Measurements from ENCODE around the gene C4BPB. TPM values are rescaled to one million over a fixed set of nuclear protein-coding genes. Genes with fewer than 3 reads are reported as not detected.

The C4BPB gene
- total and polyA plus RNA-seq, 2 of the 13 experiments (the other 11 are each of a cell fraction or from before 2014, with no cell fraction given) = 155 to 266 TPM

DNA sequence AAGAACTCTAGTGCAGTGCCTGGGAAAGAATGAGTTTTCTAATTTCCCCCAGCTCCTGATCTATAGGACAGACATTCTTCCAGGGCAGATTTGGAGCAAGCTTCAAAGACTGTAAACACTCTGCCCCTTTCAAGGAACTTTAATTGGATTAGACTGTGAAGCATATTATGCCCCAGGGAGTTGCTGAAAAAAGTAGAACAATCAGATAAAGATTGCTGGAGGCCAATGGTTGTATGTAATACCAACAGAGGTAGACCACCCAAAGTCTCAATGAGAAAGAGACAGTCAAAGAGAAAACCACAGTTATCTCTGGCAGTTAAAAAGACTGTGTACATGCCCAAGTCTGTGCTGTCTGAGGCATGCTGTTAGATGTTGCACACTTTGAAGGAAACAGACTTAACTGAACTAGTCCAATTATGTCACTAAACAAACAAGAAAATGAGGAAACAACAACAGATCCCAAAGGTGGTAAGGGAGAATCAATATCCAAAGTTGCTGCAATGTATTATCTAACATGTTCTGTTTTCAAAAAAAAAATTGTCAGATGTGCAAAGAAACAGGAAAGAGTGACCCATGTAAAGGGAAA is 39.8 kb downstream of the C4BPB start (continued):
- TF ChIP-seq AFF4 (CRISPR knock-in tag; IDR thresholded peaks at IDR 0.05) (no peak), TRIM24 (CRISPR knock-in tag; IDR thresholded peaks at IDR 0.05) (peak; percentile 71; the same call in 1 of the 2 replicates), ELF3 (CRISPR knock-in tag; IDR thresholded peaks at IDR 0.05) (peak; percentile 42; the same call in 1 of the 2 replicates), CREBL2 (CRISPR knock-in tag; IDR thresholded peaks at IDR 0.05; ENCODE audit: borderline replicate concordance) (no peak), MTF1 (CRISPR knock-in tag; IDR thresholded peaks at IDR 0.05) (no peak), MED13 (CRISPR knock-in tag; IDR thresholded peaks at IDR 0.05) (no peak), MEIS2 (CRISPR knock-in tag; IDR thresholded peaks at IDR 0.05) (no peak), ZNF775 (CRISPR knock-in tag; IDR thresholded peaks at IDR 0.05; ENCODE audit: borderline replicate concordance) (no peak), IKZF1 (IDR thresholded peaks at IDR 0.05) (no peak), ASH2L (IDR thresholded peaks at IDR 0.05; ENCODE audit: insufficient read length, low read depth, low read length) (no peak), SNAI1 (CRISPR knock-in tag; IDR thresholded peaks at IDR 0.05; ENCODE audit: borderline replicate concordance) (no peak), ZFP41 (CRISPR knock-in tag; IDR thresholded peaks at IDR 0.05; ENCODE audit: borderline replicate concordance) (no peak), CBX5 (CRISPR knock-in tag; IDR thresholded peaks at IDR 0.05; ENCODE audit: borderline replicate concordance) (no peak), ZNF878 (CRISPR knock-in tag; IDR thresholded peaks at IDR 0.05) (no peak), ARID2 (CRISPR knock-in tag; IDR thresholded peaks at IDR 0.05; ENCODE audit: borderline replicate concordance) (no peak), RXRB (CRISPR knock-in tag; IDR thresholded peaks at IDR 0.05; ENCODE audit: borderline replicate concordance) (no peak), ZMYM4 (CRISPR knock-in tag; IDR thresholded peaks at IDR 0.05) (no peak), ZNF788 (CRISPR knock-in tag; IDR thresholded peaks at IDR 0.05; ENCODE audit: borderline replicate concordance) (no peak), TOPORS (CRISPR knock-in tag; IDR thresholded peaks at IDR 0.05) (no peak), HNRNPUL1 (IDR thresholded peaks at IDR 0.05; ENCODE audit: low read depth, low read length) (no peak), ZFP36L1 (CRISPR knock-in tag; IDR thresholded peaks at IDR 0.05) (no peak)
- TF ChIP-seq, protein P1, sequence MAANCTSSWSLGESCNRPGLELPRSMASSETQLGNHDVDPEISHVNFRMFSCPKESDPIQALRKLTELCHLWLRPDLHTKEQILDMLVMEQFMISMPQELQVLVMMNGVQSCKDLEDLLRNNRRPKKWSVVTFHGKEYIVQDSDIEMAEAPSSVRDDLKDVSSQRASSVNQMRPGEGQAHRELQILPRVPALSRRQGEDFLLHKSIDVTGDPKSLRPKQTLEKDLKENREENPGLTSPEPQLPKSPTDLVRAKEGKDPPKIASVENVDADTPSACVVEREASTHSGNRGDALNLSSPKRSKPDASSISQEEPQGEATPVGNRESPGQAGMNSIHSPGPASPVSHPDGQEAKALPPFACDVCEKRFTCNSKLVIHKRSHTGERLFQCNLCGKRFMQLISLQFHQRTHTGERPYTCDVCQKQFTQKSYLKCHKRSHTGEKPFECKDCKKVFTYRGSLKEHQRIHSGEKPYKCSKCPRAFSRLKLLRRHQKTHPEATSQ (CRISPR knock-in tag; IDR thresholded peaks at IDR 0.05; ENCODE audit: borderline replicate concordance) = no peak
- TF ChIP-seq, protein P2, sequence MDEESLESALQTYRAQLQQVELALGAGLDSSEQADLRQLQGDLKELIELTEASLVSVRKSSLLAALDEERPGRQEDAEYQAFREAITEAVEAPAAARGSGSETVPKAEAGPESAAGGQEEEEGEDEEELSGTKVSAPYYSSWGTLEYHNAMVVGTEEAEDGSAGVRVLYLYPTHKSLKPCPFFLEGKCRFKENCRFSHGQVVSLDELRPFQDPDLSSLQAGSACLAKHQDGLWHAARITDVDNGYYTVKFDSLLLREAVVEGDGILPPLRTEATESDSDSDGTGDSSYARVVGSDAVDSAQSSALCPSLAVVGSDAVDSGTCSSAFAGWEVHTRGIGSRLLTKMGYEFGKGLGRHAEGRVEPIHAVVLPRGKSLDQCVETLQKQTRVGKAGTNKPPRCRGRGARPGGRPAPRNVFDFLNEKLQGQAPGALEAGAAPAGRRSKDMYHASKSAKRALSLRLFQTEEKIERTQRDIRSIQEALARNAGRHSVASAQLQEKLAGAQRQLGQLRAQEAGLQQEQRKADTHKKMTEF (CRISPR knock-in tag; IDR thresholded peaks at IDR 0.05) = no peak
- TF ChIP-seq, protein P3, sequence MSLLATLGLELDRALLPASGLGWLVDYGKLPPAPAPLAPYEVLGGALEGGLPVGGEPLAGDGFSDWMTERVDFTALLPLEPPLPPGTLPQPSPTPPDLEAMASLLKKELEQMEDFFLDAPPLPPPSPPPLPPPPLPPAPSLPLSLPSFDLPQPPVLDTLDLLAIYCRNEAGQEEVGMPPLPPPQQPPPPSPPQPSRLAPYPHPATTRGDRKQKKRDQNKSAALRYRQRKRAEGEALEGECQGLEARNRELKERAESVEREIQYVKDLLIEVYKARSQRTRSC (CRISPR knock-in tag; IDR thresholded peaks at IDR 0.05; ENCODE audit: low read depth) = no peak
